ENCODE measurements around the gene SNX12.

Gene SNX12

DNA sequence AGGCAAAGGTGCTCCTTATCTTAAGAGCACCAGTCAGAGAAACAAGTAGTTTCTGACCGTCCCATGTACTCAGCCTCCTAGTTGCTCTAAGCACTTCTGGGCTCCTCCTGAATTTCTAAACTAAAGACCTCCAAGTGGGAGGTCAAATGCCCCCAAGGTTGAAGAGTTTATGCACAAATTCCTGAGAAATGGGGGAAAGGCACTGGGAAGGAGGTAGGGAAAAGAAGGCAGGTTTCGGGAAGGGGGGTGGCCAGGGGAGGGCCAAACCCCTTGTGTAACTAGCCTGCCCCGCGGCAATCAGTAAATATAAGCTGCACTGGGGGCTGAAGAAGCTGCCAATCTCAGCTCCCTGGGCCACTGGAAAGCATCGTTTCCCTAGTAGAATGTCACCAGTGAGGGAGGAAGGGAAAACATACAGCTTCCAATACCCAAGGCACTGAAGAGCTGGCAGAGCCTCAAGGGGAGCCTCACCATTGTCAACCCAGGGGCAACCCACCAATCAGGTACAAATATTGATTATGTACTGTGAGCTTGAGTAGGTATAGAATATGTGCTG lies 30.9 kb upstream of the SNX12 start:
- Mint-ChIP-seq H3K4me3 (no peak overlapping the region), H3K27ac (no peak overlapping the region), H3K36me3 (ENCODE audit: low read depth) (peaks cover 3% of the 10 kb centered on the region), H3K4me1 (ENCODE audit: low read depth) (peaks cover 46% of the 10 kb centered on the region), H3K27me3 (ENCODE audit: low read depth) (no peaks in the 10 kb centered on the region), H3K9me3 (no peaks in the 10 kb centered on the region)

DNA sequence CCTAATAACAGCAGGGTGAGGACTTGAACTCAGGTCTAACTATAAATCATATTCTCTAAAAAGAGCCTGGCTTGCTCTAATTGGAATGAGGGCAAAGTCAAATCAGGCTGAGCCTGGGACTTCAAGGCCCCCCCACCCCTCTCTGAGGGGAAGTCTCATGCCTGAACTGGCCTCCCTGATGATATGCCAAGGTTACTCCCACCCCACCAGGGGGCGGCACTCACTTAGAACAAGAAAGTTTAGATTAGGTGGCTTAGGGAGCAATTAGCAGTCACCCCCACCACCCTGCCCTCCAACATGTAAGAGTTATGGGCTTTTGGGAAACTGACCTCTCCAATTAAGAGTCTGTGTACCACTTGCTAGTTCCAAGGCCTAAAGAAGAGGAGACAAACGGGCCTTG lies 30.2 kb upstream of the SNX12 start:
- peaks cover 41% of the 10 kb centered on the region for H3K4me1 Mint-ChIP-seq (ENCODE audit: low read depth)
- no peaks in the 10 kb centered on the region for H3K36me3 Mint-ChIP-seq (ENCODE audit: low read depth)
- peak overlapping the region; percentile 57 for H3K27ac Mint-ChIP-seq
- H3K27me3 Mint-ChIP-seq (ENCODE audit: low read depth) = no peaks in the 10 kb centered on the region
- H3K4me3 Mint-ChIP-seq = peak overlapping the region; percentile 5
- H3K9me3 Mint-ChIP-seq = no peaks in the 10 kb centered on the region

DNA sequence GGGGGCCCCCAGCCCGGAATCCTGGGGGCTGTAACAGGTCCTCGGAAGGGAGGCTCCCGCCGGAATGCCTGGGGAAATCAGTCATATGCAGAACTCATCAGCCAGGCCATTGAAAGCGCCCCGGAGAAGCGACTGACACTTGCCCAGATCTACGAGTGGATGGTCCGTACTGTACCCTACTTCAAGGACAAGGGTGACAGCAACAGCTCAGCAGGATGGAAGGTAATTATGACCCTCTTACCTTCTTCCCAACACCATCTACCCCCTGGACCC lies 28.6 kb upstream of the SNX12 start:
- Mint-ChIP-seq H3K36me3 (ENCODE audit: low read depth) (no peaks in the 10 kb centered on the region), H3K27me3 (ENCODE audit: low read depth) (no peaks in the 10 kb centered on the region), H3K4me3 (peak overlapping the region; percentile 95), H3K27ac (no peak overlapping the region), H3K4me1 (ENCODE audit: low read depth) (peaks cover 31% of the 10 kb centered on the region), H3K9me3 (no peaks in the 10 kb centered on the region)

DNA sequence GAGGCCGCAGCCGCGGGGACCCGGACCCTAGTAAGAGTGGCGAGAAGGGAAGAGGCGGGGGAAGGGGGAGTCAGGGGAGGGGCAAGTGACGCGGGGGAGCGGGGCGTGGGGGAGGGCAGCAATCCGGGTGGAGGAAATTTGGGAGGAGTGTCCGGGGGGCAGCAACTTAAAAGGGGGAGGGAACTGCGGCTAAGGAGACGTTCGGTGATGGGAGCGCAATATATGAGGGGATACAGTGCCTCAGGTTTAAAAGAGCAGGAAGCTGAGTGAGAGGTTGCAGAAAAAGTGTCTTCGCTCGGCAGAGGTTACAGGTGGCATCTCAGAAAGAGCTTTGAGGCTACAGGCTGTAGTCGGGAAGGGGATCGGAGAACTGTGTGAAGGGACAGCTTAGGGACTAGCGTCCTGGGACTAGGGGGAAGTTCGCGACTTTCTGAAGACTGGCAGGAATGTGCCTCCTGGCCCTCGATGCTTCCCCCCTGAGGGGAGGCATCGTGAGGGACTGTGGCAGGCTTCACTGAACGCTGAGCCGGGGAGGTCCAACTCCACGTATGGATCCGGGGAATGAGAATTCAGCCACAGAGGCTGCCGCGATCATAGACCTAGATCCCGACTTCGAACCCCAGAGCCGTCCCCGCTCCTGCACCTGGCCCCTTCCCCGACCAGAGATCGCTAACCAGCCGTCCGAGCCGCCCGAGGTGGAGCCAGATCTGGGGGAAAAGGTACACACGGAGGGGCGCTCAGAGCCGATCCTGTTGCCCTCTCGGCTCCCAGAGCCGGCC lies 28.0 kb upstream of the SNX12 start:
- Mint-ChIP-seq H3K27me3 (ENCODE audit: low read depth) (no peaks in the 10 kb centered on the region), H3K27ac (peak overlapping the region; percentile 90), H3K4me3 (peak overlapping the region; percentile 95), H3K4me1 (ENCODE audit: low read depth) (peaks cover 26% of the 10 kb centered on the region), H3K9me3 (no peaks in the 10 kb centered on the region), H3K36me3 (ENCODE audit: low read depth) (no peaks in the 10 kb centered on the region)

DNA sequence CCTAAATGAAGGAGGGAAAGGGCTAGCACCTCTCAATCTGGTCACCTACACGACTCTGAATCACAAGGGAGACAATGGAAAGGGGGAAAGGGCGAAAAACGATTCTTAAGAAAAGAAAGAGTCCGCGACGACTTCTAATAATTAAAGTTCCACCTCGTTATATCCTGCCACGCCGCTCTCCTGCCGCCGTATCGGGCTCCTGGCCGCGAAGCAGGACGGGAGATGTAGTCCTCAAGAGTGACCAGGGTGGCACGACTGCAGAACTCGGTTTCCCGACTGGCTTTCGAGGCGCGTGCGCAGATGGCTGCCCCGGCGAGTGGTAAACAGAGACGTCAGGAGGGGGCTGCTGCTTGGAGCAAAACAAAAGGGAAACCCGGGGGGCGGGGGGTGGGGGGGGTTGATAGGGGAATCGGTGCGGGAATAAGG lies 27.4 kb upstream of the SNX12 start, which contains the start of gene FOXO4:
FOXO4 (plus strand) TSS at position 297 of the 426 bp plus-strand sequence. CDS start 678 bp downstream, outside the sequence.
- Mint-ChIP-seq H3K27ac (peak within 1 kb of the TSS; percentile 90), H3K36me3 (ENCODE audit: low read depth) (no peaks in the 10 kb centered on the region), H3K4me3 (peak within 1 kb of the TSS; percentile 95), H3K27me3 (ENCODE audit: low read depth) (no peaks in the 10 kb centered on the region), H3K4me1 (ENCODE audit: low read depth) (peaks cover 25% of the 10 kb centered on the region), H3K9me3 (no peaks in the 10 kb centered on the region)

DNA sequence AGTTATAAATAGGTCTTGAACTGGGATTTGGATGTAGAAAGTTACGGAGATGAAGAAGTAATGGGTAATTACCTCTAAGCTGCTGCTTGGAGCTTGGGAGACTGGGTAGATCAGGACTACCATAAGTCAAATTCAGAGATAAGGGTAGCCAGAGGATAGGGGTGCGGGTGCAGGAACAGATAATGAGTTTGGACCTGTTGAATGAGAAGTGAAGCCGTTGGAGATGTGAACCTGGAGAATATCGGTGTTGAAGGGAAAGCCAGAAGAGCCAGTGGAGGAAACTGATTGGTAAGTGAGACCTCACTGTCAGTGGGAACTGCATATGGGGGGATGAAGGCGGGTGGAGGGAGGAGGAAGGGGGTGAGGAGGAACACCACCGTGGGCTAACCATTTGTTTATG lies 26.9 kb upstream of the SNX12 start:
- no peaks in the 10 kb centered on the region for H3K27me3 Mint-ChIP-seq (ENCODE audit: low read depth)
- no peaks in the 10 kb centered on the region for H3K9me3 Mint-ChIP-seq
- H3K4me3 Mint-ChIP-seq = peak overlapping the region; percentile 95
- peak overlapping the region; percentile 84 for H3K27ac Mint-ChIP-seq
- no peaks in the 10 kb centered on the region for H3K36me3 Mint-ChIP-seq (ENCODE audit: low read depth)
- peaks cover 22% of the 10 kb centered on the region for H3K4me1 Mint-ChIP-seq (ENCODE audit: low read depth)

DNA sequence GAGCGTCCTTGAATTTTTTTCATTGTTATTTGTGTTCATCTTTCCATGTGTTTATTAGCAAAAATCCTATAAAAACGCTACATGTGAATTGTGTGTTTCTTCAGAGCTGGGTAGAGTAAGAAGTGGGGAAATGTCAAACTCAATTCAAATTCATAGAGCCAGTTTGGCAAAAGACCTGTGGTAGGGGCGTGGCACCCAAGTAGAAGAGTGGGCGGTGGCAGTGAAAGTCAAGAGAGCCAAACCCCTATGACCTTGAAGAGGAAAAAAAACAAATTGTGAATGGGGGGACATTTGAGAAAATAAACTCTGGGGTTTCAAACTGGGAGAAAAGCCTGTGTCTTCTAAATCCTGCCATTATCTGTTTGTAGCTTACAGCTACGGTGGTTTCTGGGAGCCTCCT lies 23.1 kb upstream of the SNX12 start:
- H3K36me3 Mint-ChIP-seq (ENCODE audit: low read depth) = no peaks in the 10 kb centered on the region
- peaks cover 9% of the 10 kb centered on the region for H3K4me1 Mint-ChIP-seq (ENCODE audit: low read depth)
- H3K27me3 Mint-ChIP-seq (ENCODE audit: low read depth) = no peaks in the 10 kb centered on the region
- no peaks in the 10 kb centered on the region for H3K9me3 Mint-ChIP-seq
- H3K27ac Mint-ChIP-seq = no peak overlapping the region
- H3K4me3 Mint-ChIP-seq = no peak overlapping the region

DNA sequence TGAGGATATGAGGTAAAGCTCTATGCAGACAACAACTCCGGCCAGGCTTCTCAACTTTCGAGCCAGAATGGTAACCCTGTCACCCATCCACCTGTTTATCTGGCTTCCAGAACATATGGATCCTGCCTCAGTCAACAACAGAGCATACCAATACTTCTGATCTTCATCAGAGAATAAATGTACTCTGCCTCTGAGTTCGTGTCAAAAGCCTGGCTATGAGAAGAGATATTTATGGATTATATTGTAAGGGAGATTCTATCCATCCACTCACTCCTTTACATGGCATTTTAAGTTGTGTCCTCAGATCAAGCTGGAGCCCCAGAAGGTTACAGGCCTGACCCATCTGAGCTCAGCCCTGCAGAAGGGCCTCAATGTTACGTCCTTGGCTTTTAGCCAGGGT lies 17.8 kb upstream of the SNX12 start:
- H3K27ac Mint-ChIP-seq = no peak overlapping the region
- H3K9me3 Mint-ChIP-seq = no peaks in the 10 kb centered on the region
- peaks cover 2% of the 10 kb centered on the region for H3K4me1 Mint-ChIP-seq (ENCODE audit: low read depth)
- no peak overlapping the region for H3K4me3 Mint-ChIP-seq
- H3K27me3 Mint-ChIP-seq (ENCODE audit: low read depth) = no peaks in the 10 kb centered on the region
- H3K36me3 Mint-ChIP-seq (ENCODE audit: low read depth) = no peaks in the 10 kb centered on the region

DNA sequence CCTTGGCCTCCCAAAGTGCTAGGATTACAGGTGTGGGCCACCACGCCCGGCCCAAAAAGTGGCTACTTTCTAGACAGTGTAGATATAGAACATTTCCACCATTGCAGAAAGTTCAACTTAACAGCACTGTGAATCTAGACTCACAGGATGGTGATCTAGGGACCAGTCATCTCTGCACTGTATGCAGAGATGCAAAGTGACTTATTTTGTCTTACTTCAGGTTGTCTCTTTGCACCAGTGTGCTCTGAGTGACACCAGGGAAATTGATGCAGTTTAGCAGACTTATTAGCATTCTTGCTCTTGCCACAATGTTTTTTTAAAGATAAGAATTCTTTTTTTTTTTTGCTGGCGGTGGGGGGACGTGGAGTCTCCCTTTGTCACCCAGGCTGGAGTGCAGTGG lies 14.7 kb upstream of the SNX12 start:
- Mint-ChIP-seq H3K27me3 (ENCODE audit: low read depth) (peaks cover 4% of the 10 kb centered on the region), H3K27ac (no peak overlapping the region), H3K4me3 (no peak overlapping the region), H3K4me1 (ENCODE audit: low read depth) (peaks cover 2% of the 10 kb centered on the region), H3K36me3 (ENCODE audit: low read depth) (no peaks in the 10 kb centered on the region), H3K9me3 (no peaks in the 10 kb centered on the region)

DNA sequence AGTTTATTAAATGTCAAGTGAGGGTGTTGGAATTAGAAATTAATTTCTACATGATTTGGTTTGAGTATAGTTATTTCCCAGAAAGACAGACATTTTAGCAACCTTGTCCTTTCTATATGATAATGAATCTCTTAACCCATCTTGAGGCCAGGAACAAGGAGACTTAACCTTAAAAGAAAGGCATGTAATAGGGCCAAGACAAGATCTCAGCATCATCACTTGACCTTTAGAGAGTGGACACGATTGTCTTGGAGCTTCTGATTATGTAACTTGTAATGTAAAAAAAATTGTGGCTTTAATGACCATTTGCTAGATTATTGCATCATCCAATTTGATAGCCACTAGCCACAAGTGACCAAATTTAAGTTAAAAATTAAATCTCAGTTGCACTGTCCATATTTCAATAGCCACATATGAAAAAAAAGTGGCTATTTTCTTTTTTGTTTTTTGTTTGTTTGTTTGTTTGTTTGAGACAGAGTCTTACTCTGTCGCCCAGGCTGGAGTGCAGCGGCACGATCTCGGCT lies 14.1 kb upstream of the SNX12 start:
- no peaks in the 10 kb centered on the region for H3K36me3 Mint-ChIP-seq (ENCODE audit: low read depth)
- H3K9me3 Mint-ChIP-seq = no peaks in the 10 kb centered on the region
- no peak overlapping the region for H3K4me3 Mint-ChIP-seq
- H3K27ac Mint-ChIP-seq = no peak overlapping the region
- peaks cover 2% of the 10 kb centered on the region for H3K4me1 Mint-ChIP-seq (ENCODE audit: low read depth)
- peaks cover 4% of the 10 kb centered on the region for H3K27me3 Mint-ChIP-seq (ENCODE audit: low read depth)

DNA sequence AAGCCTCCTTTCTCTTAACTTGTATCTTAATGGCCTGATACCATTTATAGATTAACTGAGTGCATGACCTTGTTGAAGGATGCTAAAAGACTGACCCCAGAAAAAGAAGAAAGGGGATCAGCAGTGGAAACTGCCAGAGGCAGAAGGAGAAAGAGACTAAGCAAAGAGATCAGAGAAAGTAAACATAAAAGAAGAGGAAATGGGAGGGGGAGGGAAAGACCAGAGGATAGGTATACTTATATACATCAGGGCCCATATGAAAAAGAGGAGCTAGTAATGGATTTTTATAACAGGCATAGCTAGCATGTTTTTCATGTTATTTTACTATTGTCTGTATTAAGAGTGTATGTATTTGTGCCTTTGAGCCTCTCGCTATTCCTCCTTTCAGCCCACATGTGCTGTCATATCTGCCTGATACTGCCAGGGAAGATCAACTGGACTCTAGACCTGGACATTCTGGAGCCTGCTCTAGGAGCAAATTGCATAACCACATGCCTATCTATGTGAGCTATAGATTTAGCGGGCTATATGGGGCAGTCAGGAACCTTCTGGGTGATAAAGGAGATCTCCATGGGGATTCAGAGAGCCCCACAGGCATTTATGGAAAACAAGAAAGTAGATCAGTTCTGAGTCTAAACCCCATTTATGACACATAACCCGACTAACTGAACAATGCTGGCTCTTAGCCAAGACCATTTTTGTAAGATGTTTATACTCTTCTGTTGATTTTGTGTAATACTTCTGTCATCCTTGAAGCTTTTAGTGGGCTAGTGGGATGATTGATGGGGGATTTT lies 13.4 kb upstream of the SNX12 start:
- peaks cover 2% of the 10 kb centered on the region for H3K4me1 Mint-ChIP-seq (ENCODE audit: low read depth)
- H3K27ac Mint-ChIP-seq = no peak overlapping the region
- H3K9me3 Mint-ChIP-seq = no peaks in the 10 kb centered on the region
- H3K4me3 Mint-ChIP-seq = no peak overlapping the region
- H3K36me3 Mint-ChIP-seq (ENCODE audit: low read depth) = no peaks in the 10 kb centered on the region
- H3K27me3 Mint-ChIP-seq (ENCODE audit: low read depth) = peaks cover 5% of the 10 kb centered on the region

DNA sequence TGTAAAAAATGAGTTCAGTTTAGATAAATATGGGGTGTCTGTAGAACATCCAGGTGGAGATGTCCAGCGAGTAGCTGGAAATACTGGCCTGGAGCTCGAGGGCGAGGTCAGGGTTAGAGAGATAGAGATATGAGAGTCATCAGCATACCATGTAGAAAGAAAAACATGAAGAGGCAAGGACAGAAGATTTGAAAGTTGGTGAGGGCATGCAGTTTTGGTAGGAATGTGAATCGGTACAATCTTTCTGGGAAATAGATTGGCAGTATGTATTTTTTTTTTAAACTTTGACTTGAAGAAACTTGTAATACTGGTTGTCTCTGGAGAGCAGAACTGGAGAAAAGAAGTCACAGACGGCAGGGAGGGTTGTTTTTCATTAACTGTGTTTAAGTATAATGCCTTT lies 2.4 kb upstream of the SNX12 start:
- H3K27me3 Mint-ChIP-seq (ENCODE audit: low read depth) = peaks cover 27% of the 10 kb centered on the region
- no peak overlapping the region for H3K4me3 Mint-ChIP-seq
- H3K9me3 Mint-ChIP-seq = no peaks in the 10 kb centered on the region
- H3K36me3 Mint-ChIP-seq (ENCODE audit: low read depth) = peaks cover 5% of the 10 kb centered on the region
- H3K4me1 Mint-ChIP-seq (ENCODE audit: low read depth) = peaks cover 10% of the 10 kb centered on the region
- no peak overlapping the region for H3K27ac Mint-ChIP-seq

DNA sequence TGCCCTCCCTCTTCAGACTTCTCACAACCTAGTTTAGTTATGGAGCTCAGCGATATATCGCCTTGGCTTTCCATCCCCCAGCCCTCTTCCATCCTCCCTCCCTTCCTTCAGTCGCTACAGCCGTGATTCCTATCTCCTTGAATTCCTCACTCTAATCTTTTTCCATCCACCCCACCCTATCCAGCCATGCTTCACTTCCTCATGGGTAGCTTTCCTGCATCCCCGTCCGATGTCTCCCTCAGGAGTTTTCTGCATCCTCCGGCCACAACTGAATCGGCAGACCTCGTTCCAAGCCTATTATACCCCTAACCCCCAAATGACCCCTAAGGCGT lies 456 bp downstream of the SNX12 start:
- peaks cover 11% of the 10 kb centered on the region for H3K36me3 Mint-ChIP-seq (ENCODE audit: low read depth)
- peaks cover 7% of the 10 kb centered on the region for H3K27me3 Mint-ChIP-seq (ENCODE audit: low read depth)
- H3K4me3 Mint-ChIP-seq = peak overlapping the region; percentile 98
- H3K9me3 Mint-ChIP-seq = no peaks in the 10 kb centered on the region
- H3K27ac Mint-ChIP-seq = peak overlapping the region; percentile 93
- peaks cover 16% of the 10 kb centered on the region for H3K4me1 Mint-ChIP-seq (ENCODE audit: low read depth)

DNA sequence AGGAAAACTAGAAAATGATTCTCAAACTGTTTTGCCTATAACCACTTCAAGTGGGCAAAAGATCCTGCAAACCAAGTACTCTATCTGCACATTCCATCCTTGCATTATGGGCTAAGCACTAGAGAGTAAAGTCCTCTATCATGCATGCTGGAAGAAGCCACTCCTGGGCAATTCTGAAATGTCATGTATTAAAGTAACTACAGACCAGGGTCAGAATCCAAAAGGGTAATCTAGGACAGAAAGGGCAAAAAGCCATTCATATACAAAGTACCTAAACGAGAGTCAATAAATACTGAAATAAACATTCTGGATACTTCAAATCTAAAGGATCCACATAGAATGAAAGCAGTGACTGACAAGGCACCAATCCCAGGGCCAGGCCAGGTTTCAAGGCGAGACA lies 1.0 kb downstream of the SNX12 start:
- Mint-ChIP-seq H3K36me3 (ENCODE audit: low read depth) (peaks cover 12% of the 10 kb centered on the region), H3K27me3 (ENCODE audit: low read depth) (peaks cover 1% of the 10 kb centered on the region), H3K9me3 (no peaks in the 10 kb centered on the region), H3K27ac (peak overlapping the region; percentile 93), H3K4me1 (ENCODE audit: low read depth) (peaks cover 16% of the 10 kb centered on the region), H3K4me3 (peak overlapping the region; percentile 98)

DNA sequence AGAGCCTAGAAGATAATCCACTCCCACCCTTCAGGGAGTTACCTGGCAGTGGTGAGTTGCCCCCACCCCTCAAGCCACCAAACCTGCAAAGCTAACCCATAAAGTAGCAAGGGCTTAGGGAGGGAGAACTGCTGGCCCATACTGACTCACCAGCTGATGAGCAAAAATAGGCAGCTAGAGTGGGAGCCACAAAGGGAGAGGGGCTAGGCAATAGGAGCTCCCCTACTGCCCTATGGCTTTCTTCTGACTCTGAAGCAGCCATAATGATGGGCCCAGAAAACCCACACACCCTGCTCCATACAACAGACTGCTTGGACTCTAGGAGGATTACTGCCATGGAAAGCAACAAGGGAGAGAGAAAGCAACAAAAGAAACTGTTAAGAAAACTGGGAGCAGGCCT lies 8.0 kb downstream of the SNX12 start:
- no peaks in the 10 kb centered on the region for H3K9me3 Mint-ChIP-seq
- peaks cover 30% of the 10 kb centered on the region for H3K36me3 Mint-ChIP-seq (ENCODE audit: low read depth)
- H3K27me3 Mint-ChIP-seq (ENCODE audit: low read depth) = no peaks in the 10 kb centered on the region
- peaks cover 31% of the 10 kb centered on the region for H3K4me1 Mint-ChIP-seq (ENCODE audit: low read depth)
- no peak overlapping the region for H3K27ac Mint-ChIP-seq
- no peak overlapping the region for H3K4me3 Mint-ChIP-seq

All from T-helper 1 cell treated with Interleukin-12 subunit alpha and Interleukin-12 subunit beta and Interleukin-4 antibody, amounts not matched to agents 30 μg/mL and 1 μg/mL, for 36 hours (primary cell).